Large intestine (tissue), 3 donors: ENCODE data around the gene AGFG1. TPM values are rescaled to one million over a fixed set of nuclear protein-coding genes. Genes with fewer than 3 reads are reported as not detected.
"Not testable (repeated sequence)": the region's sequence is repeated elsewhere in the genome, so short reads cannot be mapped to it uniquely, and the experiment has no call there.

ENCODE experiments used
- DNase-seq, 2 donors: peaks; one replicate each; pipeline versions ENCODE4 v3.0.0 to v3.0.0-alpha.2; 2013
- H3K27ac ChIP-seq: one replicate; pipeline ENCODE4 v1.5.1; 2013; ENCODE audit warnings: low read length
- H3K27me3 ChIP-seq: 2 replicates; pipeline ENCODE4 v1.6.1; 2013; ENCODE audit warnings: low read length; ENCODE audit not compliant: control insufficient read depth, insufficient read depth
- H3K36me3 ChIP-seq: 2 replicates; pipeline ENCODE4 v1.6.1; 2013; ENCODE audit warnings: low read length; ENCODE audit not compliant: control insufficient read depth, insufficient read depth
- H3K4me1 ChIP-seq: one replicate; pipeline ENCODE4 v1.6.1; 2013; ENCODE audit warnings: low read length; ENCODE audit not compliant: control insufficient read depth, insufficient read depth
- H3K4me3 ChIP-seq: one replicate; pipeline ENCODE4 v1.5.1; 2013; ENCODE audit warnings: low read length
- H3K9me3 ChIP-seq: one replicate; pipeline ENCODE4 v1.6.1; 2013; ENCODE audit warnings: mild to moderate bottlenecking, low read depth, low read length, moderate library complexity; ENCODE audit not compliant: control insufficient read depth
- WGBS: methylation state at CpG from one replicate; pipeline ENCODE4 v1.1.5; 2013; ENCODE audit warnings: low lambda C conversion rate; ENCODE audit not compliant: insufficient coverage; 5-methylcytosine and 5-hydroxymethylcytosine counted together
- polyA plus RNA-seq: library from polyadenylated mRNA; unstranded; fragments of 120-200 nt; gene quantifications from one replicate; pipeline ENCODE4 v1.2.1, GENCODE V29; 2013

The AGFG1 gene
- polyA plus RNA-seq, 1 donor, result 113 TPM

GRCh38 chr2:227524665-227525064 lies 52.7 kb downstream of the AGFG1 start:
- no peaks in the 10 kb centered on the region for H3K27me3 ChIP-seq
- no peaks in the 10 kb centered on the region for H3K9me3 ChIP-seq
- no peak overlapping the region for H3K27ac ChIP-seq
- no peak for DNase-seq
- H3K36me3 ChIP-seq, result peaks cover 29% of the 10 kb centered on the region
- no peaks in the 10 kb centered on the region for H3K4me1 ChIP-seq
- H3K4me3 ChIP-seq, result no peak overlapping the region
- WGBS, result 100% methylated on average over 2 of the region's 4 CpGs

- no peak for DNase-seq
- Histone ChIP-seq H3K27me3 (no peaks in the 10 kb centered on the region), H3K4me1 (no peaks in the 10 kb centered on the region), H3K4me3 (no peak overlapping the region), H3K9me3 (no peaks in the 10 kb centered on the region), H3K36me3 (peaks cover 35% of the 10 kb centered on the region), H3K27ac (no peak overlapping the region)
- WGBS, result 80% methylated on average over 1 of the region's 2 CpGs
These were observed 55.4 kb downstream of the AGFG1 start for GRCh38 chr2:227527351-227527750.

DNA sequence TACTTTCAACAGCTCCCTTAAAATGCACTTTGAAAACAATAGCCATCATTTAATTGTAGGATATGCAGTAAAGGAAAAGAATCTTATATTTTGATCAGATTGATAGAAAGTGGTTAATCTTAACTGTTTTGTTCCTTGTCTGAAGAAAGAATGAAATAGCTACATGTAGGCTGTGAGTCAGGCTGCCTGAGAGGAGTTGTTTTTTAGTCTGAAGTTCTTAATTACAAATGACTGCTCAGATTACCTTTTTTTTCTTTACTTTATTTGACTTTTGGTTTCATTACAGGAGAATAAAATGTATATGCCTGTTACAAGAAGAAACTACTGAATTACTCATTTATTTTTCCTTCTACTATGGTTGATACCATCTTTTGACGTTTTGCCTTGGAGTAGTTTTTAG lies 56.8 kb downstream of the AGFG1 start:
- H3K4me3 ChIP-seq, result no peak overlapping the region
- no peak overlapping the region for H3K27ac ChIP-seq
- no peaks in the 10 kb centered on the region for H3K9me3 ChIP-seq
- H3K27me3 ChIP-seq, result no peaks in the 10 kb centered on the region
- H3K36me3 ChIP-seq, result peaks cover 36% of the 10 kb centered on the region
- 100% methylated on average over 1 of the region's 1 CpG for WGBS
- no peaks in the 10 kb centered on the region for H3K4me1 ChIP-seq
- no peak for DNase-seq

GRCh38 chr2:227529871-227530270 lies 57.9 kb downstream of the AGFG1 start:
- H3K4me3 ChIP-seq, result no peak overlapping the region
- no peaks in the 10 kb centered on the region for H3K4me1 ChIP-seq
- H3K36me3 ChIP-seq, result peaks cover 38% of the 10 kb centered on the region
- H3K9me3 ChIP-seq, result no peaks in the 10 kb centered on the region
- 100% methylated on average over 2 of the region's 2 CpGs for WGBS
- H3K27ac ChIP-seq, result no peak overlapping the region
- H3K27me3 ChIP-seq, result no peaks in the 10 kb centered on the region
- no peak for DNase-seq

DNA sequence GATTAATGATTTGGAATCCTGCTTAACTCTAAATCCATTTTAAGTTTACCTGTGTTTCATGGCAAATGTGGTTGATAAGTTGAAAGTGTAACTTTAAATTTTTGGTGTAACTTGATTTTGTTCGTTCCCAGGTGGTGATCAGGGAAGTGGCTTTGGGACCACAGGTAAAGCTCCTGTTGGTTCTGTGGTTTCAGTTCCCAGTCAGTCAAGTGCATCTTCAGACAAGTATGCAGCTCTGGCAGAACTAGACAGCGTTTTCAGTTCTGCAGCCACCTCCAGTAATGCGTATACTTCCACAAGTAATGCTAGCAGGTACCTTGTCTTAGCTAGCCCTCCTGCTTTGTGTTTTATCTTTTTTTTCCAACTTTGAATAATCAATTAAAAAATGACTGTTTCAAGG lies 62.8 kb downstream of the AGFG1 start:
- no peaks in the 10 kb centered on the region for H3K9me3 ChIP-seq
- no peak for DNase-seq
- no peak overlapping the region for H3K4me3 ChIP-seq
- H3K27ac ChIP-seq, result no peak overlapping the region
- no peaks in the 10 kb centered on the region for H3K4me1 ChIP-seq
- no CpG with 5 or more reads among the region's 3 CpGs for WGBS
- H3K36me3 ChIP-seq, result peaks cover 51% of the 10 kb centered on the region
- no peaks in the 10 kb centered on the region for H3K27me3 ChIP-seq

DNA sequence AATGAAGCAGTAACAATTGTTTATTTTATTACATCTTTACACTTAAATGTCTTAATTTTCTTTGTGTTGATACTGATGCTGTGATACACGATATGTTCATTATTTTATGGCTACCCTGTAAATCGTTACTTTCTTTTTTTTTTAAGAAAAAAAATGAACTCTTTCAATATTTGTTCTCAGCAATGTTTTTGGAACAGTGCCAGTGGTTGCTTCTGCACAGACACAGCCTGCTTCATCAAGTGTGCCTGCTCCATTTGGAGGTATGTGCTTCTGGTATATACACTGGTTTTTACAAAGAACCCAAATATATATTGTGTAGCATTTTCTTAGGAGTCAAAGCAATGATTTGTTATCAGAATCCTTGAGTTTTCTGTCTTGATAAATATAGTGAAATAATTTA lies 64.5 kb downstream of the AGFG1 start:
- WGBS, result 26% methylated on average over 2 of the region's 2 CpGs
- no peak for DNase-seq
- H3K9me3 ChIP-seq, result no peaks in the 10 kb centered on the region
- H3K27me3 ChIP-seq, result no peaks in the 10 kb centered on the region
- no peaks in the 10 kb centered on the region for H3K4me1 ChIP-seq
- H3K36me3 ChIP-seq, result peaks cover 49% of the 10 kb centered on the region
- no peak overlapping the region for H3K4me3 ChIP-seq
- H3K27ac ChIP-seq, result no peak overlapping the region

- DNase-seq, result no peak
- 100% methylated on average over 1 of the region's 8 CpGs for WGBS
- peaks cover 30% of the 10 kb centered on the region for H3K36me3 ChIP-seq
- no peaks in the 10 kb centered on the region for H3K27me3 ChIP-seq
- no peaks in the 10 kb centered on the region for H3K9me3 ChIP-seq
- no peak overlapping the region for H3K27ac ChIP-seq
- no peaks in the 10 kb centered on the region for H3K4me1 ChIP-seq
- H3K4me3 ChIP-seq, result no peak overlapping the region
These were observed 67.6 kb downstream of the AGFG1 start for GRCh38 chr2:227539465-227539956.

DNA sequence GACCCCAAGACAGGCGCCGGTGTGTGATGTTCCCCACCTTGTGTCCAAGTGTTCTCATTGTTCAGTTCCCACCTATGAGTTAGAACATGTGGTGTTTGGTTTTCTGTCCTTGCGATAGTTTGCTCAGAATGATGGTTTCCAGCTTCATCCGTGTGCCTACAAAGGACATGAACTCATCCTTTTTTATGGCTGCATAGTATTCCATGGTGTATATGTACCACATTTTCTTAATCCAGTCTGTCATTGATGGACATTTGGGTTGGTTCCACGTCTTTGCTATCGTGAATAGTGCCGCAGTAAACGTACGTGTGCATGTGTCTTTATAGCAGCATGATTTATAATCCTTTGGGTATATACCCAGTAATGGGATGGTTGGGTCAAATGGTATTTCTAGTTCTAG lies 68.4 kb downstream of the AGFG1 start:
- not testable (repeated sequence) for H3K27ac ChIP-seq, H3K27me3 ChIP-seq, H3K9me3 ChIP-seq, H3K4me1 ChIP-seq, H3K4me3 ChIP-seq, DNase-seq
- WGBS, result no CpG with 5 or more reads among the region's 9 CpGs
- H3K36me3 ChIP-seq, result peaks cover 33% of the 10 kb centered on the region

GRCh38 chr2:227545990-227546389 lies 74.0 kb downstream of the AGFG1 start:
- Histone ChIP-seq H3K4me3 (no peak overlapping the region), H3K9me3 (no peaks in the 10 kb centered on the region), H3K27ac (no peak overlapping the region), H3K27me3 (no peaks in the 10 kb centered on the region), H3K36me3 (peaks cover 35% of the 10 kb centered on the region), H3K4me1 (no peaks in the 10 kb centered on the region)
- WGBS, result 100% methylated on average over 1 of the region's 11 CpGs
- DNase-seq, result no peak

DNA sequence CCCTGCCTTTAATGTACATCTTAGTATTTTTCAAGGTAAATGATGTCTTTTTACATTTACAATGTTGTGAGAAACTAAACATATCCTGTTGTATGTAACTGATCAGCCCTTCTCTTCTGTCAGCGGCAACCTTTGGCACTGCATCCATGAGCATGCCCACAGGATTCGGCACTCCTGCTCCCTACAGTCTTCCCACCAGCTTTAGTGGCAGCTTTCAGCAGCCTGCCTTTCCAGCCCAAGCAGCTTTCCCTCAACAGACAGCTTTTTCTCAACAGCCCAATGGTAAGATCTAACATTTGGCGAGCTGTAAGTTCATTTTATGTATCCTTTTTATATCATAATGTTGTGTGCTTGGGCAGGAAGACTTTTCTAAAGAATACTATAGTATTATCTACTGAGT lies 79.9 kb downstream of the AGFG1 start:
- Histone ChIP-seq H3K27ac (no peak overlapping the region), H3K36me3 (peaks cover 47% of the 10 kb centered on the region), H3K27me3 (no peaks in the 10 kb centered on the region), H3K4me3 (no peak overlapping the region), H3K9me3 (no peaks in the 10 kb centered on the region), H3K4me1 (peaks cover 3% of the 10 kb centered on the region)
- no peak for DNase-seq
- WGBS, result no CpG with 5 or more reads among the region's 3 CpGs

DNA sequence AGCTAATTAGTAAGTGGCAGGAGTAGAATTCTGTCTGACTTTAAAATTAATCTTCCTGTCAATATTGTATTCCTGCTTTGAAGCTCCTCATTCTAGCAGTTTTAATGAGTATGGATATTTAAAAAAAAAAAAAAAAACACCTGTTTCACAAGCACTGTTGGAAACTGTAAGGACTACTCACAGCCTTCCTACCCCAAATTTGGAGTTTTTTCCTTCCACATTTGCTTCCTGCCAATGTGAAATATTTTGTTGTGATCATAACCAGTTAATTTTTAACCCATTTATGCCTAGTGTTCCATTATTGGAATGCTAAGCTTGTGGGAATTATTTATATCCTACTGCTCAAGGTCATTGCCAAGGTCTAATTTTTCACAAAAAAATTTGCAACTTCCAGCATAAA lies 90.6 kb downstream of the AGFG1 start:
- Histone ChIP-seq H3K4me3 (no peak overlapping the region), H3K27me3 (no peaks in the 10 kb centered on the region), H3K27ac (no peak overlapping the region), H3K9me3 (no peaks in the 10 kb centered on the region), H3K4me1 (no peaks in the 10 kb centered on the region), H3K36me3 (peaks cover 7% of the 10 kb centered on the region)
- no peak for DNase-seq
